ENCODE measurements around the gene ADGB. TPM values are rescaled to one million over a fixed set of nuclear protein-coding genes. Genes with fewer than 3 reads are reported as not detected.
A peak's percentile ranks its signal among the peaks of the same experiment; 100 is the strongest.
"Not testable (repeated sequence)": the region's sequence is repeated elsewhere in the genome, so short reads cannot be mapped to it uniquely, and the experiment has no call there.

Gene ADGB
- not detected for total RNA-seq

DNA sequence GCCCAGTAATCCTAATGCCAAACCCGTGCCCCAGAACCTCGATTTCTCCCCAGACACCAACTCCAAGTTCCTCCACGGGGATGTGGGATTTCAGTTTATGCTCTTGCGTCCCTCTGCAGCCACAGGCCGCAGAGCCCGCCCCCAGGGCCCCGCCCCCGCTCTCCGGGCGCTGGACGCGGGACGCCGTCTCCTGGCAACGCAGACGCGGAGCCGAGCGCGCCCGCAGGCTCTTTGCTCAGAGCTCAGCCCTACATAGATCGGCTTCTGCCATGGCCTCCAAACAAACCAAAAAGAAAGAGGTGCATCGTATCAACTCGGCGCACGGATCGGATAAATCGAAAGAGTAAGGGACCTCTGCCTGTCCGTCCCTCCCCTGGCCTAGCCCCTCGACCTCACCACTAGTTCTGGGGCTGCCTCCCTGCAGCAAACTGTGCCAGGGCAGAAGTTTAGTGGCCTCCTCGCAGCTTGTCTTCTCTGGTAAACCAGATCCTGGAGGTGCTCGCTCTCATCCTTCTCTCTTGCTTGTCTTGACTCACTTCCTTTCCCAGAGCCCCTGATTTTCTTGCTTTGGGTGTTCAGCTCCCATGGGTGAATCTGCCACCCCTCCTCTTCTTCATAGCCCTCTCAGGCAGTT lies at the start of gene ADGB:
Gene ADGB (plus strand): TSS at position 201 of the 634 bp plus-strand sequence. CDS start 69 bp downstream, at position 270.
- ATAC-seq (ENCODE audit: low read depth) (peak; percentile 26), DNase-seq (no peak)
- Mint-ChIP-seq H3K4me1 (peaks cover 4% of the 10 kb centered on the region), H3K9me3 (no peaks in the 10 kb centered on the region), H3K36me3 (no peaks in the 10 kb centered on the region), H3K27ac (peak within 1 kb of the TSS; percentile 62), H3K4me3 (peak within 1 kb of the TSS; percentile 53), H3K27me3 (peaks cover 16% of the 10 kb centered on the region)
- POLR2A ChIA-PET = no interaction called here

DNA sequence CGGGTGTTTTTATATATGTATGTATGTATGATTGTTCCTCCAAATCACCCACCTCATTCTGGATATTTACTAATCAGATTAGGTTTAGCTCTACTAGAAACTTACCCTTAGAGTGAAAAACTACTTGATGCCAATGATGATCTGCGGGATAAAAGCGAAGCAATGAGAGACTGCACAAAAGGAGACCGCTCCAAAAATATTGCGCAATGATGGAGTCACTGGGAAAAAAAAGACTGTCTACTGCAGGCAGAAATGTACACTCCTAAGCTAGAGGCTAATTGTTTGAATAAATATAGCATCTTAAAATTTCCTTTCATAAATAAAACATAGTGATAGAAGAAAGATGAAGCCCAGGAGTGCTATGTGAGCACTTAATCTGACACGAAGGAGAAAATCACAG lies 47.9 kb upstream of the ADGB start:
- POLR2A ChIA-PET = no interaction called here
- no peak for DNase-seq
- no peak overlapping the region for H3K27ac Mint-ChIP-seq
- H3K4me1 Mint-ChIP-seq = no peaks in the 10 kb centered on the region
- no peaks in the 10 kb centered on the region for H3K9me3 Mint-ChIP-seq
- peaks cover 11% of the 10 kb centered on the region for H3K27me3 Mint-ChIP-seq
- no peak for ATAC-seq (ENCODE audit: low read depth)
- no peaks in the 10 kb centered on the region for H3K36me3 Mint-ChIP-seq
- no peak overlapping the region for H3K4me3 Mint-ChIP-seq

DNA sequence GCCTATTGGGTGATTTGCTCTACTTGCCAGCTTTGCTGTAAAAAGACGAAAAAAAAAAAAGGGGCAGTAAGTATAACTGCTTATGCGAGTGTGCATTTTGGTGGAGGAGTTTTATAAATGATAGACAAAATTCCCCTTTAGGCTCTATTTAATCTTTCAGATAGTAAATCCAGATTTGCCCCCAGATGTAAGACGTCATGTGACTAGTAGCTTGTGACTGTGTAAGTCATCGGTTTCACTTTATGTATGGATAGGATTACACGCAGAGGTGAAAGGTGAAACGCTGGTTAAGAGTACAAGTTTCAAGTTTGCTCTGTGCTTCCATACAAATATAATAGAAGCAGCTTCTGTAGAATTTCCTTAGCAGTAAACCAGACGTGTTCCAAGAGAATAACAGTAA lies 47.2 kb upstream of the ADGB start:
- no peaks in the 10 kb centered on the region for H3K9me3 Mint-ChIP-seq
- H3K36me3 Mint-ChIP-seq = no peaks in the 10 kb centered on the region
- no peak for DNase-seq
- no peaks in the 10 kb centered on the region for H3K4me1 Mint-ChIP-seq
- no peak overlapping the region for H3K27ac Mint-ChIP-seq
- ATAC-seq (ENCODE audit: low read depth) = no peak
- POLR2A ChIA-PET = no interaction called here
- H3K27me3 Mint-ChIP-seq = peaks cover 6% of the 10 kb centered on the region
- H3K4me3 Mint-ChIP-seq = no peak overlapping the region

DNA sequence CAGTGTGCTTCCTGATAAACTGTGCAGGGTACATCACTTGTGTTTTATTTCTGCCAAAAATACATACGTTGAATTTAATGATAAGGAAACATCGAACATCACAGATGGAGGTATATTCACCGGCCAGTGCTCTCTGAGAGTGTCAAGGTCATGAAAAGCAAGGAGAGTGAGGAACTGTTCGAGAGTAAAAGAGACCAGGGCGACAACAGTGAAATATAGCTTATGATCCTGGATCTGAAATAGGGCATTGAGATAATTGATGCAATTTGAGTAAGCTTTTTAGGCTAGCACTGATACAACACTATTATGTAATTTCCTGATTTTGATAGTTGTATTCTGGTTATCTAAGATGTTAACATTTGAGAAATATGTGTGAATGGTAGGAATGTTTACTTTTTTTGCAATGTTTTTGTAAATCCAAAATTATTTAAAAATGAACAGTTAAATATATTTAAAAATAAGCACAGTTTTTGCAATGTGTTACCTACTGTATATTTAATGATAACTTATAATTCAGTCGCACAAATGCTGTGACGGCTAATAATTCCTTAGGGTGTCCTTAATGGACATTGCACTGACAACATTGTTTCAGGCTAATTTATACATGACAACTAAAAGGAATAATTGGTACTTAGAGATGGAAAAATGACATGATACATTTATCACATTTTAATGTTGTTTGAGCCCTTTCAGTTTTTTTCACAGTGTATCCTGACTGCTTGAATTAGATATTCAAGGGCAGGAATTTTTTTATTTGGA lies 45.2 kb upstream of the ADGB start:
- H3K4me1 Mint-ChIP-seq = no peaks in the 10 kb centered on the region
- DNase-seq (no peak), ATAC-seq (ENCODE audit: low read depth) (no peak)
- H3K36me3 Mint-ChIP-seq = no peaks in the 10 kb centered on the region
- POLR2A ChIA-PET = no interaction called here
- H3K4me3 Mint-ChIP-seq = no peak overlapping the region
- no peak overlapping the region for H3K27ac Mint-ChIP-seq
- H3K27me3 Mint-ChIP-seq = no peaks in the 10 kb centered on the region
- H3K9me3 Mint-ChIP-seq = no peaks in the 10 kb centered on the region

DNA sequence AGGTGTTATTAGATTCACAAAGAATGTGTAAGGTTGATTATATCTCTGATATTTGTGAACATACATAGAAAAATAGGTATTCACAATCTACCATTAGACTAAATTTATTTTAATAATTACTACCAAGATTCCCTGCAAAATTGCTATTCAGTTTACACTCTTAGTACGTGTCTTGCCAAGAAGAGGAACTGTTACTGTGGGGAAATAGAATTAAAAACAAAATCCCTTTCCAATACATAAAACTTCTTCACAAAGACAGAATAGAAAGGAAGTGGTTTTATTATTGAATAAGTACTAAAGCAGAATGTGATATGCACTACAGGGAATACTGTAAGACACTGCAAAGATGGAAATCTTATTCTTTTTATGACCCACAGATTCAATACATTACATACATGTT lies 38.2 kb upstream of the ADGB start:
- no peaks in the 10 kb centered on the region for H3K9me3 Mint-ChIP-seq
- H3K27ac Mint-ChIP-seq = no peak overlapping the region
- DNase-seq = no peak
- H3K4me1 Mint-ChIP-seq = no peaks in the 10 kb centered on the region
- H3K36me3 Mint-ChIP-seq = no peaks in the 10 kb centered on the region
- no peak for ATAC-seq (ENCODE audit: low read depth)
- POLR2A ChIA-PET = no interaction called here
- H3K27me3 Mint-ChIP-seq = no peaks in the 10 kb centered on the region
- H3K4me3 Mint-ChIP-seq = no peak overlapping the region

DNA sequence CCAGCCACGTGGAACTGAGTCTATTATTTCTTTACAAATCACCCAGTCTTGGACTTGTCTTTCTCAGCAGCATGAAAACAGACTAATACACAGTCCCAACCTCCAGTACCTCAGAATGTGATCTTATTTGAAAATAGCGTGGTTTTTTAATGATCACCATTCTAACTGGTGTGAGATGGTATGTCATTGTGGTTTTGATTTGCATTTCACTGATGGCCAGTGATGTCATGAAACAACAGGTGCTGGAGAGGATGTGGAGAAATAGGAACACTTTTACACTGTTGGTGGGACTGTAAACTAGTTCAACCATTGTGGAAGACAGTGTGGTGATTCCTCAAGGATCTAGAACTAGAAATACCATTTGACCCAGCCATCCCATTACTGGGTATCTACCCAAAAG lies 32.1 kb upstream of the ADGB start:
- ATAC-seq (ENCODE audit: low read depth); DNase-seq; H3K27ac Mint-ChIP-seq; H3K27me3 Mint-ChIP-seq; H3K9me3 Mint-ChIP-seq; H3K36me3 Mint-ChIP-seq; POLR2A ChIA-PET; H3K4me1 Mint-ChIP-seq; H3K4me3 Mint-ChIP-seq: not testable (repeated sequence)

DNA sequence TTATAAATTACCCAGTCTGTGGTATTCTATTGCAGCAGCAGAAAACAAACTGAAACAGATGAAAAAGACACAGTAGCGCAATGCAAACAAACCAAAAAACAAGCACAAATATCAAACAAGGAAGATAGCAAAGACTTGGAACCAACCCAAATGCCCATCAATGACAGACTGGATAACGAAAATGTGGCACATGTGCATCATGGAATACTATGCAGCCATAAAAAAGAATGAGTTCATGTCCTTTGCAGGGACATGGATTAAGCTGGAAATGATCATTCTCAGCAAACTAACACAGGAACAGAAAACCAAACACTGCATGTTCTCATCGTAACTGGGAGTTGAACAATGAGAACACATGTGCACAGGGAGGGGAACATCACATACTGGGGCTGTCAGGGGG lies 30.2 kb upstream of the ADGB start:
- ATAC-seq (ENCODE audit: low read depth); H3K27me3 Mint-ChIP-seq; H3K27ac Mint-ChIP-seq; H3K4me3 Mint-ChIP-seq; H3K9me3 Mint-ChIP-seq; DNase-seq; H3K36me3 Mint-ChIP-seq; POLR2A ChIA-PET; H3K4me1 Mint-ChIP-seq: not testable (repeated sequence)

DNA sequence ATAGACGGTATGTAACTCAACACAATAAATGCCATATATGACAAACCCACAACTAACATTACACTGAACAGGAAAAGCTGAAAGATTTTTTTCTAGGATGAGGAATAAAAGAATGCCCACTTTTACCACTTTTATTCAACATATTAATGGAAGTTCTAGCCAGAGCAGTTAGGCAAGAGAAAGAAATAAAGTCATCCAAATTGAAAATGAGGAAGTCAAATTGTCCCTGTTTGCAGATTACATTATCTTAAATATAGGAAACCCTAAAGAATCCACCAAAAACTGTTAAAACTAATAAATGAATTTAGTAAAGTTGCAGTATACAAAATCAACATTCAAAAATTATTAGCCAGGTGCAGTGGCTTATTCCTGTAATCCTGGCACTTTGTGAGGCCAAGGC lies 24.6 kb upstream of the ADGB start:
- DNase-seq (no peak), ATAC-seq (ENCODE audit: low read depth) (no peak)
- H3K36me3 Mint-ChIP-seq = no peaks in the 10 kb centered on the region
- no peak overlapping the region for H3K4me3 Mint-ChIP-seq
- no peaks in the 10 kb centered on the region for H3K27me3 Mint-ChIP-seq
- H3K9me3 Mint-ChIP-seq = peaks cover 2% of the 10 kb centered on the region
- POLR2A ChIA-PET = no interaction called here
- no peaks in the 10 kb centered on the region for H3K4me1 Mint-ChIP-seq
- H3K27ac Mint-ChIP-seq = no peak overlapping the region

DNA sequence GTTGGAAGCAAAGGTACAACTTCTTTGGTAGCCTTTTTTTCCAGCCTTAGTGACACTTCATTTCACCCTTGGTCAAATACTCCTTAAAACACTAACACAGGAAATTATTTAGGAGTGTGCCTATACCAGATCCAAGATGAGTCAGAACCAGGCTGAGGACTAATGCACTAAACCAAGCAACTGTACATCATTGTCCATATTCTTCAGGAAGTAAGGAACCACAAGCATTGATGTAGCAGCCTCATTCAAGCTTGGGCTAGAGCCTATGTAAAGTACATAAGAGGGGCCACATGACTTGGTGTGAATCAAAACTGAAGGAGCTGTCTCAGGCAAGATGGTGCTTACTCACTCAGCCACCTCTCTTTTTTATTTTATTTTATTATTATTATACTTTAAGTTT lies 20.7 kb upstream of the ADGB start:
- no peak for DNase-seq
- Mint-ChIP-seq H3K27ac (no peak overlapping the region), H3K36me3 (no peaks in the 10 kb centered on the region), H3K27me3 (no peaks in the 10 kb centered on the region), H3K9me3 (peaks cover 2% of the 10 kb centered on the region), H3K4me1 (no peaks in the 10 kb centered on the region), H3K4me3 (no peak overlapping the region)
- ATAC-seq (ENCODE audit: low read depth) = no peak
- POLR2A ChIA-PET = no interaction called here

DNA sequence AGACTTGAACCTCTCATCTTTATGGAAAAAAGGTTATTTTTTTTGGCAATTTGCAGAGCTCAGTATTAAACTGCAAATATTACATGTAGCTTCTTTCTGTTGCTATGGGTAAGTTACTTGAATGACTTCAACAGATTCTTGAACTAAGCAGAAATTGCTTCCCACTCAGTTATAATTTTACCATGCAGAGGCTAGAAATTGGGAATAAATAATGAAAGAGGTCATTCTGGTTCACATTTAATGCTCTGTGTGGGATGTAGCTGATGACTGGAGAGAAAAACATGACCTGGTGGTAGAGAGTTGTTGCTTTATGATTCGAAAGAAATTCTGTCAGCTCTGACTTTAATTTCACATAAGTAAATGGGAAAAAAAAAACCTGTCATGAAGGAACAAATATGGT lies 16.8 kb upstream of the ADGB start:
- H3K4me1 Mint-ChIP-seq = no peaks in the 10 kb centered on the region

DNA sequence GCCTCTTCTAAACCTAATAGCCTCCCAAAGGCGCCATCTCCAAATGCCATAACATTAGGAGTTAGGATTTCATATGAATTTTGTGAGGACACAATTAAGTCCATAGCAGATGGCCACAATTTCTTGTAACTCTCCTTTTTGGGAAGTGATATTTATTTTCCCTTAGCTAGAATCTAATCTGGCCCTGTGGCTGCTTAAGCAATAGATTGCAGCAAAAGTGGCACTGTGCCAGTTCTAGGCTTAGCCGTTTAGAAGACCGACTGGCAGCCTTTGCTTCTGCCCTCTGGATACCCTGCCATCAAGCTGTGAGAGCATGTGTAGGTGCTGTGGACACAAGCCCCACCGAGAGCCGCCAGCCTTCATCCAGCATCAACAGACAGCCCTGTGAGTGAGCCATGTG lies 15.9 kb upstream of the ADGB start:
- Mint-ChIP-seq H3K27me3 (no peaks in the 10 kb centered on the region), H3K4me1 (no peaks in the 10 kb centered on the region), H3K4me3 (no peak overlapping the region), H3K36me3 (no peaks in the 10 kb centered on the region), H3K9me3 (no peaks in the 10 kb centered on the region), H3K27ac (no peak overlapping the region)
- ATAC-seq (ENCODE audit: low read depth) (no peak), DNase-seq (no peak)
- POLR2A ChIA-PET = no interaction called here

More for the DNA sequence above, 16.8 kb upstream of the ADGB start:
- H3K27ac Mint-ChIP-seq = no peak overlapping the region
- ATAC-seq (ENCODE audit: low read depth) (no peak), DNase-seq (no peak)
- H3K36me3 Mint-ChIP-seq = no peaks in the 10 kb centered on the region
- no peaks in the 10 kb centered on the region for H3K9me3 Mint-ChIP-seq
- POLR2A ChIA-PET = no interaction called here
- no peak overlapping the region for H3K4me3 Mint-ChIP-seq
- H3K27me3 Mint-ChIP-seq = no peaks in the 10 kb centered on the region

DNA sequence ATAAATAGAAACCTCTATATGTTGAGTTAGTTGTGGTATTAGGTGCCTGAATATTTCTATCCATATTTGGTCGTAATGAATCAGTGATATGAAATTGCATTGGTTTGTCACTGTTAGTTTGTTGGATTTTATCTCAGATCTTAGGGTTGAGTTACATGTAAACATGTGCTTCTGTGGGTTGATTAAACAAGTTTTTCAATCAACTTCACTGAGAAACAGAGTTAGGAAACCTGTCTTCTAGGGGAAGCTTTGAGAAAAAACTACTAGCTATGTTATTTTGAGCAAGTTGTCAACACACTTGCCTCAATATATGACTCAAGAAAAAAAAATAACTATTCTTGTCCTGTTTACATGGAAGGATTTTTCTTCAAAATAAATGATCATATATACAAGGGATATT lies 14.8 kb upstream of the ADGB start:
- DNase-seq (no peak), ATAC-seq (ENCODE audit: low read depth) (no peak)
- H3K27me3 Mint-ChIP-seq = no peaks in the 10 kb centered on the region
- POLR2A ChIA-PET = no interaction called here
- no peaks in the 10 kb centered on the region for H3K9me3 Mint-ChIP-seq
- H3K36me3 Mint-ChIP-seq = no peaks in the 10 kb centered on the region
- H3K4me3 Mint-ChIP-seq = no peak overlapping the region
- H3K4me1 Mint-ChIP-seq = no peaks in the 10 kb centered on the region
- H3K27ac Mint-ChIP-seq = no peak overlapping the region

DNA sequence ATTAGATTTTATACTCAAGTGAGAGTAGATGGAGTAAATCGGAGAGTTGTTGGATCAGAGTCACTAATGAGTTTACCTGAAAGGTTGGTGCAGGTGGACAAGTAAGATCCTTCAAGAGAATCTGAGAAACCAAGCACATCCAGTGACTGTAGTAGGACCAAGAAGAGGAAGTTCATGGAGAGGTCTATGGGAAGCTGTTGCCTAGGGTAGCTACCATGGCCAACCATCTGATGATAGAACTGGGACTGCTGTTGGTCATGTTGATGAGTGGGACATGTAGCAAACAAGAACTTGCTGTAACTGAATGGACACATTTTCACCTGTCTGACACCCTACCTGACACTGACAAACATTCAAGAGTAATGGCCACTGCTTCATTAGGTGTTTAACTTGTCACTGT lies 11.3 kb upstream of the ADGB start:
- no peak for DNase-seq
- no peak overlapping the region for H3K4me3 Mint-ChIP-seq
- no peaks in the 10 kb centered on the region for H3K9me3 Mint-ChIP-seq
- POLR2A ChIA-PET = no interaction called here
- H3K4me1 Mint-ChIP-seq = no peaks in the 10 kb centered on the region
- ATAC-seq (ENCODE audit: low read depth) = no peak
- H3K27me3 Mint-ChIP-seq = no peaks in the 10 kb centered on the region
- no peak overlapping the region for H3K27ac Mint-ChIP-seq
- no peaks in the 10 kb centered on the region for H3K36me3 Mint-ChIP-seq

DNA sequence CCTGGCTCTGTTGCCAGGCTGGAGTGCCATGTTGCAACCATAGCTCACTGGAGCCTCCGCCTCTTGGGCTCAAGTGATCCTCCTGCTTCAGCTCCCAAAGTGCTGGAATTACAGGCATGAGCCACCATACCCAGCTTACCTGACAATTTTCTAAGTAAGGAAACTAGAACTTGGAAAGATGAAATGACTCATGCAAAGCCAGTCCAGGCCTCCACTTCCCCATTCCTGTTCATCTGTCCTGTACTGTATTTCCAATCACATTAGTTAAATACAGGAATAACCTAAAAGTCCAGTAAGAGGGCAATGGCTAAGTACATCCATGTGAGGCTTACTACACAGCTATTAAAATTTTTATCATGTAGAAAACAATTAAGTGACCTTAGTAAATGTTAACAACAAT lies 8.3 kb upstream of the ADGB start:
- H3K9me3 Mint-ChIP-seq = no peaks in the 10 kb centered on the region
- H3K4me3 Mint-ChIP-seq = no peak overlapping the region
- no peaks in the 10 kb centered on the region for H3K36me3 Mint-ChIP-seq
- ATAC-seq (ENCODE audit: low read depth) = no peak
- POLR2A ChIA-PET = no interaction called here
- no peaks in the 10 kb centered on the region for H3K4me1 Mint-ChIP-seq
- peaks cover 2% of the 10 kb centered on the region for H3K27me3 Mint-ChIP-seq
- no peak overlapping the region for H3K27ac Mint-ChIP-seq
- no peak for DNase-seq
